ENCODE data around the gene KIF20A.
A peak's percentile ranks its signal among the peaks of the same experiment; 100 is the strongest.
"Not testable (repeated sequence)": the region's sequence is repeated elsewhere in the genome, so short reads cannot be mapped to it uniquely, and the experiment has no call there.

The KIF20A gene

GRCh38 chr5:138180841-138181240 lies 1.9 kb downstream of the KIF20A start:
- DNase-seq (ENCODE audit: low read depth): no peak
- H3K4me3 ChIP-seq (ENCODE audit: low read depth, low read length): no peak overlapping the region
- no peak for TF ChIP-seq CTCF (IDR thresholded peaks at IDR 0.05; ENCODE audit: insufficient read depth, low read depth, low read length, missing control alignments)

- no peak for DNase-seq (ENCODE audit: low read depth)
- no peak for TF ChIP-seq CTCF (IDR thresholded peaks at IDR 0.05; ENCODE audit: insufficient read depth, low read depth, low read length, missing control alignments)
- no peak overlapping the region for H3K4me3 ChIP-seq (ENCODE audit: low read depth, low read length)
Measured at GRCh38 chr5:138182808-138183207, 3.9 kb downstream of the KIF20A start.

- no peak for TF ChIP-seq CTCF (IDR thresholded peaks at IDR 0.05; ENCODE audit: insufficient read depth, low read depth, low read length, missing control alignments)
- no peak overlapping the region for H3K4me3 ChIP-seq (ENCODE audit: low read depth, low read length)
- DNase-seq (ENCODE audit: low read depth): peak; percentile 53
Measured at GRCh38 chr5:138186002-138186447, 7.1 kb downstream of the KIF20A start.

GRCh38 chr5:138188626-138189025 lies 9.7 kb downstream of the KIF20A start:
- no peak for DNase-seq (ENCODE audit: low read depth)
- TF ChIP-seq CTCF (IDR thresholded peaks at IDR 0.05; ENCODE audit: insufficient read depth, low read depth, low read length, missing control alignments): no peak
- H3K4me3 ChIP-seq (ENCODE audit: low read depth, low read length): no peak overlapping the region

GRCh38 chr5:138192826-138193225 lies 13.9 kb downstream of the KIF20A start:
- no peak overlapping the region for H3K4me3 ChIP-seq (ENCODE audit: low read depth, low read length)
- DNase-seq (ENCODE audit: low read depth): no peak
- TF ChIP-seq CTCF (IDR thresholded peaks at IDR 0.05; ENCODE audit: insufficient read depth, low read depth, low read length, missing control alignments): no peak

- H3K4me3 ChIP-seq (ENCODE audit: low read depth, low read length); DNase-seq (ENCODE audit: low read depth): not testable (repeated sequence)
Measured at GRCh38 chr5:138193859-138194258, 14.9 kb downstream of the KIF20A start.

GRCh38 chr5:138210985-138211384 lies 32.1 kb downstream of the KIF20A start:
- TF ChIP-seq CTCF (IDR thresholded peaks at IDR 0.05; ENCODE audit: insufficient read depth, low read depth, low read length, missing control alignments): no peak
- H3K4me3 ChIP-seq (ENCODE audit: low read depth, low read length): no peak overlapping the region
- DNase-seq (ENCODE audit: low read depth): no peak

- peak; percentile 24 for DNase-seq (ENCODE audit: low read depth)
- TF ChIP-seq CTCF (IDR thresholded peaks at IDR 0.05; ENCODE audit: insufficient read depth, low read depth, low read length, missing control alignments): no peak
- H3K4me3 ChIP-seq (ENCODE audit: low read depth, low read length): peak overlapping the region; percentile 98
Measured at GRCh38 chr5:138212828-138213160, 33.9 kb downstream of the KIF20A start.

All from GM12865 (cell line).